ENCODE results near the gene OR7G1.

GRCh38 chr19:9139609-9140158, 24.1 kb upstream of the OR7G1 start:
- TF ChIP-seq CTCF (IDR thresholded peaks at IDR 0.05; ENCODE audit: extremely low read depth in 1 of 2, insufficient read depth in 1 of 2, low read depth in 1 of 2, low read length in 2 of 2) = no peak
- no peak for TF ChIP-seq JUN (IDR thresholded peaks at IDR 0.05; ENCODE audit: borderline replicate concordance, insufficient read depth, insufficient read length, low read depth)
- no peak for TF ChIP-seq EZH2 (IDR thresholded peaks at IDR 0.05; ENCODE audit: borderline replicate concordance, low read depth, low read length, severe bottlenecking)
- TF ChIP-seq POLR2A (IDR thresholded peaks at IDR 0.05; ENCODE audit: low read depth, low read length) = no peak
- TF ChIP-seq POLR2AphosphoS5 (IDR thresholded peaks at IDR 0.05; ENCODE audit: insufficient read depth, low read depth, low read length) = no peak
